Breast epithelium (tissue), 3 donors: Measurements from ENCODE around the gene LRRC37A.
"Not testable (repeated sequence)": the region's sequence is repeated elsewhere in the genome, so short reads cannot be mapped to it uniquely, and the experiment has no call there.

Experiments used
- POLR2A ChIP-seq: fragments of 450-650 bp; IDR thresholded peaks from one replicate; pipeline ENCODE4 v1.6.1; 2016; ENCODE audit warnings: antibody characterized with exemption, mild to moderate bottlenecking, moderate library complexity
- POLR2AphosphoS5 ChIP-seq, 3 donors: sonication (generic); formaldehyde crosslinking; IDR thresholded peaks; one replicate each; pipeline ENCODE4 v1.6.1; 2017; ENCODE audit warnings: antibody characterized with exemption in 3 of 3

- TF ChIP-seq POLR2A; POLR2AphosphoS5 (IDR thresholded peaks at IDR 0.05): not testable (repeated sequence)
Measured at GRCh38 chr17:46287587-46287986, 7.3 kb upstream of the LRRC37A start.
